ENCODE results near the gene DNAJB1. TPM values are rescaled to one million over a fixed set of nuclear protein-coding genes. Genes with fewer than 3 reads are reported as not detected.
A peak's percentile ranks its signal among the peaks of the same experiment; 100 is the strongest.

Gene DNAJB1
- total and polyA plus RNA-seq, 4 donors: 72.2 to 171 (median 94.5) TPM

DNA sequence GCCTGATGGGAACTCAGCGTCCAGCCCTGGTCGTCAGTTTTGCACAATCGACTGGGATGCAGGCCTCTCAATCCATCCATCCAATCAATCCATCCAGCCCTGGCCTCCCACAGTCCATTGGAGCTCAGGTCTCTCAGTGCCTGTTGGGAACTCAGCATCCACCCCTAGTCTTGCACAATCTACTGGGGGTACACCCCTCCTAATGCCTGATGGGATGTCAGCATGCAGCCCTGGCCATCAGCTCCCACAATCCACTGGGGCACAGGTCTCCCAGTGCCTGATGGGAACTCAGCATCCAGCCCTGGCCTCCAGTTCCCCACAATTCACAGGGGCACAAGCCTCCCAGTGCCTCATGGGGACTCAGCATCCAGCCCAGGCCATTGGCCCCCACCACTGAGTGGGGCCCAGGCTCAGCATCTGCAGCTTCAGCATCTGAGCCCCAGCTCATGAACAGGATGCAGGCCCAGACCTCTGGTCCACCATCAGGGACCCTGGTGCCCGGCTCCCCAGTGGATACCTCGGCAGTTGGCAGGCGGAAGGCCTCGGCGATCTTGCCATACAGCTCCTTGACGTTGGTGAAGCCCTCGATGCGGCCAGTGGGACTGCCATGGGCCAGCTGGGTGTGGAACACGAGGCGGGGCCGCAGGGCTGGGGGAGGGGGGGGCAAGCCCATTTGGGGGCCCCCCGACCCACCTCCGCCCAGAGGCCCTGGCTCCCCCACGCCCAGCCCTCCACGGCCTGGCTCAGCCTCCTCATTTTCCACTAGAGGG is 35.8 kb downstream of the DNAJB1 start:
- no peak for ATAC-seq (ENCODE audit: insufficient read depth, low FRiP score)
- WGBS, 2 donors: 95% methylated on average over 18 of the region's 18 CpGs
- Histone ChIP-seq H3K4me1 (ENCODE audit: control insufficient read depth in 5 of 5, insufficient read depth in 5 of 5, low read length in 5 of 5) (peaks cover 0 to 33% (median 12%) of the 10 kb centered on the region in 5 donors), H3K27ac (ENCODE audit: low read depth in 1 of 2, low read length in 1 of 2) (no peak overlapping the region), H3K36me3 (ENCODE audit: control insufficient read depth in 4 of 4, insufficient read depth in 4 of 4, low read length in 4 of 4) (peaks cover 3 to 42% (median 18%) of the 10 kb centered on the region in 4 donors), H3K4me3 (no peak overlapping the region), H3K27me3 (ENCODE audit: control insufficient read depth in 3 of 3, insufficient read depth in 3 of 3, low read length in 2 of 3) (no peaks in the 10 kb centered on the region), H3K9me3 (ENCODE audit: control insufficient read depth in 4 of 4, insufficient read depth in 3 of 4, low read length in 3 of 4) (peaks cover 0 to 3% (median 0%) of the 10 kb centered on the region in 4 donors), H3K9ac (ENCODE audit: insufficient read depth in 1 of 2, low read length in 2 of 2) (no peak overlapping the region)
- TF ChIP-seq, protein P1, sequence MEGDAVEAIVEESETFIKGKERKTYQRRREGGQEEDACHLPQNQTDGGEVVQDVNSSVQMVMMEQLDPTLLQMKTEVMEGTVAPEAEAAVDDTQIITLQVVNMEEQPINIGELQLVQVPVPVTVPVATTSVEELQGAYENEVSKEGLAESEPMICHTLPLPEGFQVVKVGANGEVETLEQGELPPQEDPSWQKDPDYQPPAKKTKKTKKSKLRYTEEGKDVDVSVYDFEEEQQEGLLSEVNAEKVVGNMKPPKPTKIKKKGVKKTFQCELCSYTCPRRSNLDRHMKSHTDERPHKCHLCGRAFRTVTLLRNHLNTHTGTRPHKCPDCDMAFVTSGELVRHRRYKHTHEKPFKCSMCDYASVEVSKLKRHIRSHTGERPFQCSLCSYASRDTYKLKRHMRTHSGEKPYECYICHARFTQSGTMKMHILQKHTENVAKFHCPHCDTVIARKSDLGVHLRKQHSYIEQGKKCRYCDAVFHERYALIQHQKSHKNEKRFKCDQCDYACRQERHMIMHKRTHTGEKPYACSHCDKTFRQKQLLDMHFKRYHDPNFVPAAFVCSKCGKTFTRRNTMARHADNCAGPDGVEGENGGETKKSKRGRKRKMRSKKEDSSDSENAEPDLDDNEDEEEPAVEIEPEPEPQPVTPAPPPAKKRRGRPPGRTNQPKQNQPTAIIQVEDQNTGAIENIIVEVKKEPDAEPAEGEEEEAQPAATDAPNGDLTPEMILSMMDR (IDR thresholded peaks at IDR 0.05; ENCODE audit: control extremely low read depth, extremely low read depth): no peak
- DNase-seq: no peak

DNA sequence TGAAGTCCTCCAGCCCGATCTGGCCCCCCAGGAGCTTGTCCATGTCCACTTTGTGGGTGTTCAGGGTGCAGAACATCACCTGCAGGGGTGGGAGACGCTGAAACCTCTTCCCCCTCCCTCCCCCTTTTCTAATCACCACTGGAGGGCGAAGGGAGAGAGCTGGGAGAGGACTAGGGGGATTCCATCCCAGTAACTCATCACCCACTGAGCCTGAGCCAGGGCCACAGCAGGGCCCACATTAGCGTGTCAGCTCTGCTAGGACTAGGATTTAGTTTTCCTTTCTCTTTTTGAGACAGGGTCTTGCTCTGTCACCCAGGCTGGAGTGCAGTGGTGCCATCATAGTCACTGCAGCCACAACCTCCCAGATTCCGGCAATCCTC is 37.5 kb downstream of the DNAJB1 start:
- Histone ChIP-seq H3K36me3 (ENCODE audit: control insufficient read depth in 4 of 4, insufficient read depth in 4 of 4, low read length in 4 of 4) (peaks cover 3 to 43% (median 16%) of the 10 kb centered on the region in 4 donors), H3K4me3 (no peak overlapping the region), H3K9ac (ENCODE audit: insufficient read depth in 1 of 2, low read length in 2 of 2) (no peak overlapping the region), H3K4me1 (ENCODE audit: control insufficient read depth in 5 of 5, insufficient read depth in 5 of 5, low read length in 5 of 5) (peaks cover 0 to 50% (median 19%) of the 10 kb centered on the region in 5 donors), H3K27me3 (ENCODE audit: control insufficient read depth in 3 of 3, insufficient read depth in 3 of 3, low read length in 2 of 3) (no peaks in the 10 kb centered on the region), H3K27ac (ENCODE audit: low read depth in 1 of 2, low read length in 1 of 2) (no peak overlapping the region), H3K9me3 (ENCODE audit: control insufficient read depth in 4 of 4, insufficient read depth in 3 of 4, low read length in 3 of 4) (peaks cover 0 to 5% (median 0%) of the 10 kb centered on the region in 4 donors)
- TF ChIP-seq, protein P1 (IDR thresholded peaks at IDR 0.05; ENCODE audit: control extremely low read depth, extremely low read depth): no peak
- no peak for ATAC-seq (ENCODE audit: insufficient read depth, low FRiP score)
- 82 to 94% methylated on average over 5 of the region's 5 CpGs for WGBS, 2 donors
- DNase-seq: no peak

DNA sequence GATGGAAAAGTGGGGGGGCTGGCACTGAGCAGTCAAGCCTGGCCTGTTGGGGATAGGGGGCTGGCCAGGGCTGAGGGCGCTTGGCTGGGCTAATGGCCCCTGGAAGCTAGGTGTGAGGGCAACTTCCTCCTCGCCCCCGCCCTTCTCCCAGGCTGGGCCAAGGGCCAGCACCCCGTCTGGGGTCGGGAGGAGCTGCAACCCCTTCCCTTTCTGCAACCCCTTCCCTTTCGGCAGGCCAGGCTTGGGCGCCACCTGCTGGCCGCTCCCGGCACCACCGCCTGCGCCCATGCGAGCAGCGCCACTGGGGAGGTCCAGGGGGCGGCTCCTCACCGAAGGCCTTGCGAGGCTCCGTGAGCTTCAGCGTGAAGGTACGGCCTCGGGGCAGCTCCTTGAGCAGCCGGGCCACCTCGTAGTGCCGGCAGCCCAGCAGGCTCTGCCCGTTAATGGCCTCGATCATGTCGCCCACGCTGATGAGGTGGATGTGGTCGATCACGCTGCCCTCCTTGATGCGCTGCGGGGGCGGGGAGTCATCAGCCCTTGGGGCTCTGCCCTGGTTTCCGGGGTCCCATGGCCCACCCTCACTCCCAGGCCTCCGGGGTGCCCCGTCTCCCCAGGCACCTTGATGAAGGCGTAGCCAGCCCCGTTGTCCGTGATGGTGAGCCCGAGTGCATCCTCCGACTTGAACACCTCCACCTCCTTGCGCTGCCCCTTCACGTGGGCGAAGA is 38.1 kb downstream of the DNAJB1 start:
- peaks cover 3 to 43% (median 15%) of the 10 kb centered on the region in 4 donors for H3K36me3 ChIP-seq (ENCODE audit: control insufficient read depth in 4 of 4, insufficient read depth in 4 of 4, low read length in 4 of 4)
- DNase-seq (peak; percentile 60 to 78 (median 71)), ATAC-seq (ENCODE audit: insufficient read depth, low FRiP score) (peak; percentile 38)
- 53 to 60% methylated on average over 37 to 43 of the region's 43 CpGs for WGBS, 2 donors
- H3K4me3 ChIP-seq: no peak overlapping the region
- H3K27me3 ChIP-seq (ENCODE audit: control insufficient read depth in 3 of 3, insufficient read depth in 3 of 3, low read length in 2 of 3): no peaks in the 10 kb centered on the region
- H3K27ac ChIP-seq (ENCODE audit: low read depth in 1 of 2, low read length in 1 of 2): no peak overlapping the region
- TF ChIP-seq, protein P1 (IDR thresholded peaks at IDR 0.05; ENCODE audit: control extremely low read depth, extremely low read depth): peak; percentile 69
- no peak overlapping the region for H3K9ac ChIP-seq (ENCODE audit: insufficient read depth in 1 of 2, low read length in 2 of 2)
- peaks cover 0 to 5% (median 0%) of the 10 kb centered on the region in 4 donors for H3K9me3 ChIP-seq (ENCODE audit: control insufficient read depth in 4 of 4, insufficient read depth in 3 of 4, low read length in 3 of 4)
- H3K4me1 ChIP-seq (ENCODE audit: control insufficient read depth in 5 of 5, insufficient read depth in 5 of 5, low read length in 5 of 5): peaks cover 0 to 55% (median 19%) of the 10 kb centered on the region in 5 donors

All from lung (tissue), 12 donors.